ENCODE data around the gene RPS2.

Gene RPS2

DNA sequence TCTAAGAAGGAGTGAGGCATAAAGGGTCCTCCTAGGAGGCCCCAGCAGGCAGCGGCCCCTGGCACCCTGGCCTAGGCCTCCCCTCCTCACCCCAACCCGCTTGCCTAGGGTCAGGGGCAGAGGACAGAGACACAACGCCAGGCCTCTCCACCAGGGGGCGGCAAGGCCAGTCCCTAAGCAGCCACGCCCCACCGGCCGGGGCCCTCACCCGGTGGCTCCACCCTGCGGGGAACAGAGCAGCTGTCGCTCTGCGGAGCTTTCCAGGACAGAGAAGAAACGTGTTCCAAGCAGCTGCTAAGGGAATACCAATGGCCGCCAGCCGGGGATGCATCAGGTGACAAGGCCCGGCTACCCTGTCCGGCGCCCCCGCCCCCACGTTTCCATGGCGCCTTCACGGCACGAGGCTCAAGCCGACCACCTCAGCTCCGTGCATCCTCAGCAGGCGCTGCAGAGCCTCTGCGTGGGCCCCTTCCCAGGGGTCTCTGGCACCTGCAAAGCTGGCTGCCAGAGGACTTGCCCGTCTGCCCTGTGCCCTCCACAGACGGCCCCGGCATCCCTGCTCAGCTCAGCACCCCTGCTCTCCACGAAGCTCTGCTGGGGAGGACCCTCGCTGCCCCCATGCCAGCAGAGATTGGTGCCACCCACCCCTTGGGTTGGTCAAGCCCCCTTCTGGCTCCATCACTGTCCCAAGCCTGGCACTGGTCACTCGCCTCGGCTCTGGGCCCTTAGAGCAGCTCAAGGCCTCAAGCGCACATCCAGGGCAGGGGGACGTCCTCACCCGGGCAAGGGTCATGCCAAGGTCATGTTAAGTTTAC, 39.4 kb upstream of the RPS2 start:
- peak; percentile 85 for DNase-seq (ENCODE audit: low read depth)
- no peak overlapping the region for H3K4me3 ChIP-seq (ENCODE audit: low read depth, low read length)
- TF ChIP-seq, protein P1, sequence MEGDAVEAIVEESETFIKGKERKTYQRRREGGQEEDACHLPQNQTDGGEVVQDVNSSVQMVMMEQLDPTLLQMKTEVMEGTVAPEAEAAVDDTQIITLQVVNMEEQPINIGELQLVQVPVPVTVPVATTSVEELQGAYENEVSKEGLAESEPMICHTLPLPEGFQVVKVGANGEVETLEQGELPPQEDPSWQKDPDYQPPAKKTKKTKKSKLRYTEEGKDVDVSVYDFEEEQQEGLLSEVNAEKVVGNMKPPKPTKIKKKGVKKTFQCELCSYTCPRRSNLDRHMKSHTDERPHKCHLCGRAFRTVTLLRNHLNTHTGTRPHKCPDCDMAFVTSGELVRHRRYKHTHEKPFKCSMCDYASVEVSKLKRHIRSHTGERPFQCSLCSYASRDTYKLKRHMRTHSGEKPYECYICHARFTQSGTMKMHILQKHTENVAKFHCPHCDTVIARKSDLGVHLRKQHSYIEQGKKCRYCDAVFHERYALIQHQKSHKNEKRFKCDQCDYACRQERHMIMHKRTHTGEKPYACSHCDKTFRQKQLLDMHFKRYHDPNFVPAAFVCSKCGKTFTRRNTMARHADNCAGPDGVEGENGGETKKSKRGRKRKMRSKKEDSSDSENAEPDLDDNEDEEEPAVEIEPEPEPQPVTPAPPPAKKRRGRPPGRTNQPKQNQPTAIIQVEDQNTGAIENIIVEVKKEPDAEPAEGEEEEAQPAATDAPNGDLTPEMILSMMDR (IDR thresholded peaks at IDR 0.05; ENCODE audit: low read depth, low read length) = peak; percentile 87
- no peak for TF ChIP-seq POLR2A (IDR thresholded peaks at IDR 0.05; ENCODE audit: extremely low read depth, insufficient read length)
- peak; percentile 71 for TF ChIP-seq MAX (IDR thresholded peaks at IDR 0.05; ENCODE audit: low read depth, low read length)

DNA sequence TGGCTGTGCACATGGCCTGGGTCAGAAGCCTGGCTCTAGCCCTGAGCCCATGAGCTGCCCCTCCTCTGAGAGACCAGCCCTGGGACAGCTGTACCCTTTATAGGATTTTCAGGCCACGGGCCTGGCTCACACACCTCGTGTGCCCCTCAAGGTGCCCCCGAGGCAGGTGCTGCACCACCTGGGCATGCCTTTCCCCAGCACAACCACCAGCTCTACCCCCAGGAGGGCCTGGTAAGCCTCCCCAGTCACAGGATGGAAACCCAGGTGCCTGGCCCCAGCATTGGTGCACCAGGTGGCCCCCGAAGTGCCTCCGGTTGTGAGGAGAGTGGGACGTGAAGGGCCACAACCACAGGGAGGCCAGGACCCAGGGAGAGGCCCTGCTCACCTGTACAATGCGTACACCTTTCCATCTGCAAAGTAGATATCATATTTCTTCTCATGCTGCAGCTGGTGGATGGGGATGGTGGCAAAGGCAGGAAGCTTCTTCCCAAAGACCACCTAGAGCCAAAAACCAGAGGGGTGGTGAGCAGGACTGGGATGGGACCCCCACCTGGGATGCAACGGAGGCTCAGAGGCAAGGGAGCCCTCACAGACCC, 38.7 kb upstream of the RPS2 start:
- DNase-seq (ENCODE audit: low read depth) = no peak
- TF ChIP-seq POLR2A (IDR thresholded peaks at IDR 0.05; ENCODE audit: extremely low read depth, insufficient read length) (no peak), MYC (IDR thresholded peaks at IDR 0.05; ENCODE audit: low read depth, low read length) (no peak), MAX (IDR thresholded peaks at IDR 0.05; ENCODE audit: low read depth, low read length) (no peak)
- TF ChIP-seq, protein P1 (IDR thresholded peaks at IDR 0.05; ENCODE audit: low read depth, low read length) = no peak
- no peak overlapping the region for H3K4me3 ChIP-seq (ENCODE audit: low read depth, low read length)

GRCh38 chr16:2002406-2003230, 38.0 kb upstream of the RPS2 start:
- no peak overlapping the region for H3K4me3 ChIP-seq (ENCODE audit: low read depth, low read length)
- no peak for TF ChIP-seq MYC (IDR thresholded peaks at IDR 0.05; ENCODE audit: low read depth, low read length)
- TF ChIP-seq, protein P1 (IDR thresholded peaks at IDR 0.05; ENCODE audit: low read depth, low read length) = no peak
- no peak for TF ChIP-seq MAX (IDR thresholded peaks at IDR 0.05; ENCODE audit: low read depth, low read length)
- no peak for TF ChIP-seq POLR2A (IDR thresholded peaks at IDR 0.05; ENCODE audit: extremely low read depth, insufficient read length)
- DNase-seq (ENCODE audit: low read depth) = no peak

DNA sequence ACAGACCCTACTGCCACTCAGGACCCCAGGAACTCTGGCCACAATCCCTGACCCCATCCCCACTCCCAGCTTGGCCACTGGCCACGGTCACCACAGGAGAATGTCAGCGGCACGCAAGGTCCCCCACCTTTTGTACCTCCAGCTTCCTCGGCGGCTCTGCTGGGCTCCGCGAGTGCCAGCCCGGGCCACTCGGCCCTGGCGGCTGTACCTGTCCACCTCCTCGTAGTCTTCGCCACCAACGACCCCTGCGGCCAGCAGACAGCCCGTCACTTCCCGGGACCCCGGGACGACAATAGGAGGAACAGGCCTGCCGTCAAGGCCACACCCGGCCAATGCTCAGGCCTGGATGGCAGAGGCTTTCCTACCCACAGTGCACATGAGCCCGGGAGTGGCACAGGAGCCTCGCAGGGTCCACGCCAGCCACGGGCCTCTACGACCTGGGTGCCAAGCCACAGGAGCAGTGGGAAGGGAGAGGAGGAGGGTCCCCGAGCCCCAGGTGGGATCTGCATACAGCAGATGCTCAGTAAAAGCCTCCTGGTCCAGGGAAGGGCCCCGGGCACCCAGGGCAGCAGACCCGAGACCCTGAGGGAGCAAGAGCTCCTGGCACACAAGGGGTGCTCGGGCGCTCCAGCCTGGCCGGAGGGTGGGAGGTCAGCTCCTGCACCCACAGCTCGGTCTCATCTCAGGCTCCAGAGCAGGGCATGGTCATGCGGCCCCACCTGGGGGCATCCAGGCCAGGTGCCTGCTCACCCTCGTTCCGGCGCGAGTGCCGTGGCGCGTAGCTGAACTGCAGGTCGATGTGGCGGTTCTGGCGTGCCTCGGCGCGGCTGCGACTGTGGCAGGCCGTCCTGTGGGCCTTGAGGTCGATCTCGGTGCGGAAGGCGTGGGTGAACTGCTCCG, 37.1 kb upstream of the RPS2 start:
- H3K4me3 ChIP-seq (ENCODE audit: low read depth, low read length) = no peak overlapping the region
- TF ChIP-seq MYC (IDR thresholded peaks at IDR 0.05; ENCODE audit: low read depth, low read length) (no peak), POLR2A (IDR thresholded peaks at IDR 0.05; ENCODE audit: extremely low read depth, insufficient read length) (no peak), MAX (IDR thresholded peaks at IDR 0.05; ENCODE audit: low read depth, low read length) (no peak)
- TF ChIP-seq, protein P1 (IDR thresholded peaks at IDR 0.05; ENCODE audit: low read depth, low read length) = no peak
- no peak for DNase-seq (ENCODE audit: low read depth)

- no peak for DNase-seq (ENCODE audit: low read depth)
- TF ChIP-seq, protein P1 (IDR thresholded peaks at IDR 0.05; ENCODE audit: low read depth, low read length) = no peak
- no peak overlapping the region for H3K4me3 ChIP-seq (ENCODE audit: low read depth, low read length)
Observed at GRCh38 chr16:2001035-2001434, 36.4 kb upstream of the RPS2 start.
